NB4 (cell line): ENCODE results near the gene RAI14.

ENCODE experiments used
- POLR2A ChIP-seq: IDR thresholded peaks from 2 replicates; pipeline ENCODE4 v1.6.1; 2011; ENCODE audit warnings: mild to moderate bottlenecking; ENCODE audit not compliant: insufficient read length; ENCODE audit errors: extremely low read depth
- TF ChIP-seq, protein P1 (sequence below): IDR thresholded peaks from one replicate; pipeline ENCODE4 v1.5.1; 2012; ENCODE audit warnings: low read depth, low read length

DNA sequence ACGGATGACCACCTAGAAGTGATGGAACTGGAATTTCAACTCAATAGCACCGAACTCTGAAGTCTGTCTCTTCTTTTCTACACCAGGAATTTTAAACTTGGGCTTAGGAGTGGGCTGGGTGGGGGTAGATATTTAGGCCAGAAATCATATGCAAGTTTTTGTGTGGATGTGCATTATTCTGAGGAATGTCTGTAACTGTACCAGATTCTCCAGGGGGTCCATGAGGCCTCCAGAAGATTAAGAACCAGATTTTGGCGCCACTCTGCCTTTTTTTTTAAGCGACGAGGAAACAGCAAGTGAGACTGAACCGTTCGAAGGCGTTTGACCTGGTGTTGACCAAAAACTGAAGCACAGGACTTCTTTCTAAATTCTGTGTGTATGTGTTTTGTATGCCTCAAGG, 94.1 kb downstream of the RAI14 start:
- no peak for TF ChIP-seq POLR2A
- TF ChIP-seq, protein P1, sequence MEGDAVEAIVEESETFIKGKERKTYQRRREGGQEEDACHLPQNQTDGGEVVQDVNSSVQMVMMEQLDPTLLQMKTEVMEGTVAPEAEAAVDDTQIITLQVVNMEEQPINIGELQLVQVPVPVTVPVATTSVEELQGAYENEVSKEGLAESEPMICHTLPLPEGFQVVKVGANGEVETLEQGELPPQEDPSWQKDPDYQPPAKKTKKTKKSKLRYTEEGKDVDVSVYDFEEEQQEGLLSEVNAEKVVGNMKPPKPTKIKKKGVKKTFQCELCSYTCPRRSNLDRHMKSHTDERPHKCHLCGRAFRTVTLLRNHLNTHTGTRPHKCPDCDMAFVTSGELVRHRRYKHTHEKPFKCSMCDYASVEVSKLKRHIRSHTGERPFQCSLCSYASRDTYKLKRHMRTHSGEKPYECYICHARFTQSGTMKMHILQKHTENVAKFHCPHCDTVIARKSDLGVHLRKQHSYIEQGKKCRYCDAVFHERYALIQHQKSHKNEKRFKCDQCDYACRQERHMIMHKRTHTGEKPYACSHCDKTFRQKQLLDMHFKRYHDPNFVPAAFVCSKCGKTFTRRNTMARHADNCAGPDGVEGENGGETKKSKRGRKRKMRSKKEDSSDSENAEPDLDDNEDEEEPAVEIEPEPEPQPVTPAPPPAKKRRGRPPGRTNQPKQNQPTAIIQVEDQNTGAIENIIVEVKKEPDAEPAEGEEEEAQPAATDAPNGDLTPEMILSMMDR, result no peak
